Stimulated activated CD8-positive, alpha-beta memory T cell treated with anti-CD3 and anti-CD28 coated beads, Interleukin-7, amount 100 ng/mL, for 4 hours (primary cell): Measurements from ENCODE around the gene ZNF829.

Experiments
- DNase-seq, 2 donors: peaks; one replicate each; pipeline ENCODE4 v3.0.0-alpha.2; 2020; ENCODE audit warnings: low read depth in 2 of 2

Gene ZNF829

DNA sequence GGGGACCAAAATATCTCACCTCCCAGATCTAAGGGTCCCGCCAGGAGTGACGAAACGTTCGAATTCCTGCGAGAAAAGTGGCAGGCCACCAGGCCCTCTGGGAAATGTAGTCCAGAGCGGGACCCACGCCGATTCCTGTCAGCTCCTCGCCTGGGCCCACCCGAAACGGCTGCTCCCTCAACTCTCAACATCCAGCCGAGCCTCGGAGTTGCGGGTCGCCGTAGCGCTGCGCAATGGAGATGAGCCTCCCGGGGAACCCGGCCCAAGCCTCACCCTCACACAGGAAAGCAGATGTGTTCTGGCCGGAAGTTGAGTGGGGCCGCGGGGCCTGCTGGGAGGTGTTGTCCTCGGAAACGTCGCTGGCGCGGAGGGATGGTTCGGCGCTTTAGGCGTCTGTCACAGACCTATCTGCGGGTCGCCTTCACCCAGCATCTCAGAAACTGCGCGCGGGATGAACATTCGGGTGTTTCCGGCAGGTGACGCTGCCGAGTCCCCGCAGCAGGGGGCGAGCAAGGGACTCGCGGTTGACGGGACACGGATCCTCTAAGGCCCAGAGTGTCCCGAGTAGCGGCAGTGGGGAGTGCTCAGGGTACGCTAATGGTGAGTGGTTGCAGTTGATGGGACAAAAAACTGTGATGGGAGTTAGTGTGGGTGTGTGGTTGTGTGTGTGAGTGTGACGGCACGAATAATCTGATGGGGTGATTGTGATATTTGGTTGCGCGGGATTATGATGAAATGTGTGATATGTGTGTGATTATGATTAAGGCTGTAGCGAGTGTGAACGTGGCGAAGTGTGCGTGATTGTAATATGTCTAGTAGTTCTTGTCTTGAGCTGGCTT lies at the start of gene ZNF829, which contains the start of gene ZNF568:
Gene ZNF829 (minus strand): TSS at position 300 of the 839 bp plus-strand sequence. CDS start 1,124 bp downstream, outside the sequence.
Gene ZNF568 (plus strand): TSS at position 341 of the 839 bp plus-strand sequence. CDS start 6,439 bp downstream, outside the sequence.
- peak; percentile 87 for DNase-seq

DNA sequence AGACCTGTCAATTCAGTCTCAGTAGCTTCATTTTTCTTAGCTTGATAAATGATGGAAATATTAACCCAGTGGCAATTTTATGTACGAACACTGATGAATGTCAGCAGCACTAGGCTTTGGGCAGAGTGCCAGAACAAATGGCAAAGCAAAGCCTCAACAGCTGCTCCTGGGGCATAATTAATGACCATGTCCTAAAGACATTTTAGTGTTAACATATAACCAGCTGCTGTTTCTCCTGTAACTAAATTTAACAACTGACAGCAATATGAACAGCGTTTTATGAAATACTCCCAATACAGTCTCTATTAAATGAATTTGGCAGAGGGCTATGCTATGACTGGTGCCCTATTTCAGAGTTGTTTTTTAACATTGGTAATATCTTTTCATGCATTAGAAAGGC lies 47.2 kb upstream of the ZNF829 start:
- no peak for DNase-seq

DNA sequence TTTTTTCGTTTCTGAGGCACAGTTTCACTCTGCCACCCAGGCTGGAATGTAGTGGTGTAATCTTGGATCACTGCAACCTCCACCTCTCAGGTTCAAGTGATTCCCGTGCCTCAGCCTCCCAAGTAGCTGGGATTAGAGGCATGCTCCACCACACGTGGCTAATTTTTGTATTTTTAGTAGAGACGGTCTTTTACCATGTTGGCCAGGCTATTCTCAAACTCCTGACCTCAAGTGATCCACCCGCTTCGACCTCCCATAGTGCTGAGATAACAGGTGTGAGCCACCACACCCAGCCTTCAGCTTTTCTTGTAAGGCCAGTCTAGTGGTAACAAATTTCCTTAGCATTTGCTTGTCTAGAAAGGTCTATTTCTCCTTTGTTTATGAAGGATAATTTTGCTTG lies 46.3 kb upstream of the ZNF829 start:
- DNase-seq = no peak

DNA sequence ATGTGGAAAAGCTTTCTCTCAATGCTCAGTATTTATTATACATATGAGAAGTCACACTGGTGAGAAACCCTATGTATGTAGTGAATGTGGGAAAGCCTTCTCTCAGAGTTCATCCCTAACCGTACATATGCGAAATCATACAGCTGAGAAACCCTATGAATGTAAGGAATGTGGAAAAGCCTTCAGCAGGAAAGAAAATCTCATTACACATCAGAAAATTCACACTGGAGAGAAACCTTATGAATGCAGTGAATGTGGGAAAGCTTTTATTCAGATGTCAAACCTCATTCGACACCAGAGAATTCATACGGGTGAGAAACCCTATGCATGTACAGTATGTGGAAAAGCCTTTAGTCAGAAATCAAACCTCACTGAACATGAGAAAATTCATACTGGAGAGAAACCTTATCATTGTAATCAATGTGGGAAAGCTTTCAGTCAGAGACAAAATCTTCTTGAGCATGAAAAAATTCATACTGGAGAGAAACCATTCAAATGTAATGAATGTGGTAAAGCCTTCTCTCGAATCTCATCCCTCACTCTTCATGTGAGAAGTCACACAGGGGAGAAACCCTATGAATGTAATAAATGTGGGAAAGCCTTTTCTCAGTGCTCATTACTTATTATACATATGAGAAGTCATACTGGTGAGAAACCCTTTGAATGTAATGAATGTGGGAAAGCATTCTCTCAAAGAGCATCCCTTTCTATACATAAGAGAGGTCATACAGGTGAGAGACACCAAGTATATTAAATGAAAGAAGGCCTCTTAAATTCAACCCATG lies 34.4 kb upstream of the ZNF829 start:
- DNase-seq = no peak

DNA sequence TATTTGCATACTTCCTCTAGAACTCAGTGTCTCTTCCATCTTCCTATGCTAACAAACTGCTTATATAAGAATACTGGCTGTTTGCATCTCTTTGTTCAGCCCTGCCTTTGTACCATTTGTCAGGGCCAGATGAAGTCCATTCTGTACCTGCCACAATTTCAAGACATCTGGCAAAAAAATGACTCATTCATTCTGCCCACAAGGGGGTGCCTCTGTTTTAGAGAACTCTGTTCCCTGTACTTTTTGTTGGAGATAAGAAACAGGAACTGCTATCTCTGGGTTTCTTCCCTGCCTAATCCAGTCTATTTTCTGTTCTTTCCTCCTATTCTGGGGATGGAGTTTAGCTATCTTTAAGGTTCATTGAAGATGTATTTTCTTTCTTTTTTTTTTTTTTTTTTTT lies 23.1 kb upstream of the ZNF829 start:
- no peak for DNase-seq

DNA sequence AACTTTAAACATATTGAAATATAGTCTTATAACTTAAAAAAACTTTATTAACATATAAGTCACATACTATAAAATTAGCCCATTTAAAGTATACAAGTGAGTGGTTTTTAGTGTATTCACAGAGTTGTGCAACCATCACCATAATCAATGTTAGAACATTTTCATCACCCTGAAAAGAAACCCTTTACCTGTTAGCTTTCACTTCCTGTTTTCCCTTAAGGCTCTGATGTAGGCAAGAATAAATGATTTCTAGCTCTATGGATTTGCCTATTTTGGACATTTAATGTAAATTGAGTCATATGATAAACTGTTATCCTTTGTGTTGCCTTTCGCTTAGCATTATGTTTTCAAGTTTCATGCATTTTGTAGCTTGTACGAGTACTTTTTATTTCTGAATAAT lies 15.6 kb upstream of the ZNF829 start:
- no peak for DNase-seq

DNA sequence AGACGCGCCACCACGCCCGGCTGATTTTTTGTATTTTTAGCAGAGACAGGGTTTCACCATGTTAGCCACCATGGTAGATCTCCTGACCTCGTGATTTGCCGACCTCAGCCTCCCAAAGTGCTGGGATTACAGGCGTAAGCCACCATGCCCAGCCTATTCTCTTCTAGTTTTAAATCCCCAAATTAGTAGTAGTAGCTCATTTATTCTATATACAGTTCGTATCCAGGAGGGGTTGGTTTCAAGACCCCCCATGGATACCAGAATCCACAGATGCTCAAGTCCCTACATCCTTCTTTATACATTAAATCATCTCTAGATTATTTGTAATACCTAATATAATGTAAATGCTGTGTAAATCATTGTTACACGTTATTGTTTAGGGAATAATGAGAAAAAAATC lies 2.0 kb upstream of the ZNF829 start:
- no peak for DNase-seq

DNA sequence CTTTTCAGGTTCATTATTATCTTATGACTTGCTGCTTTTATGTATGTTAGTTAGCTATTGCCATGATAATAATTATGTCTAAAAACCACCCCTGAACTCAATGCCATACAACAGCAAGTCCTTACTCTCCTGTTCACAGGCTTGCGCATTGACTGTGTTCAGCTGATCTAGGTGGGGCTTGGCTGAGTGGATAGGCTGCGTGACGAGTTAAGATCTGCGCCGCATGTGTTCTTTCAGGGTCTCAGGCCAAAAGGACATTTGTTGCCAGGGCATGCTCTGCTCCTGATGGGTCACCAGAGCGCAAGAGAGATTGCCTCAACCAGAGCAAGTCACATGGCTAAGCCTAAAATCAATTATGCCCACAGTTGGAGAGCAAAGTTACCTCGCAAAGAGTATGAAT lies 900 bp upstream of the ZNF829 start:
- DNase-seq = no peak

DNA sequence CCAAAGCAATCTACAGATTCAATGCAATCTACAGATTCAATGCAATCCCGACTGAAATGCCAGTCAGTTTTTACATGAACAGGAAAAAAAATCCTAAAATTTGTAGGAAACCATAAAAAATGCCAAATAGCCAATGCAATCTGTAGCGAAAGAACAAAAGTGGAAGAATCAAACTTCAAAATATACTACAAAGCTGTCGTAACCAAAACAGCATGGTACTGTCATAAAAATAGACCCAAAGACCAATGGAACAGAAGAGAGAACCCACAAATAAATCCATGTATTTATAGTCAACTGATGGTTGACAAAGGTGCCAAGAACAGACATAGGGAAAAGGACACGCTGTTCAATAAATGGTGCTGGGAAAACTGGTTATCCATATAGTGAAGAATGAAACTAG lies 17.7 kb downstream of the ZNF829 start:
- no peak for DNase-seq

DNA sequence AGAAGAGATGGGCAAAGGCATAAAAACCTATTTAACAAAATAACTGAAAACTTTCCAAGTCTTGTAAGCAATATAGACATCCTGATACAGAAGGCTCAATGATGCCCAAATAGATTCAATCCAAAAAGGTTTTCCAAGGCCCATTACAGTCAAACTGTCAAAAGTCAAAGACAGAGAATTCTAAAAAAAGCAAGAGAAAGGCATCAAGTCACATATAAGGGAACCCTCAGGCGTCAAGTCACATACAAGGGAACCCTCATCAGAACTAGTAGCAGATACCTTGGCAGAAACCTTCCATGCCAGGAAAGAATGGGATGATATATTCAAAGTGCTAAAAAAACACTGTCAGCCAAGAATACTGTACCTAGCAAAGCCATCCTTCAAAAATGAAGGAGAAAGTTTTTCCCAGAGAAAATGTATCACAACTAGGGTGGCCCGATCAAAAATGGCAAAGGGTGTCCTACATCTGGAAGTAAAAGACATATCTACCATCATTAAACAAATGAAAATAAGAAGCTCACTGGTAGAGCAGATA lies 21.2 kb downstream of the ZNF829 start:
- DNase-seq = no peak

DNA sequence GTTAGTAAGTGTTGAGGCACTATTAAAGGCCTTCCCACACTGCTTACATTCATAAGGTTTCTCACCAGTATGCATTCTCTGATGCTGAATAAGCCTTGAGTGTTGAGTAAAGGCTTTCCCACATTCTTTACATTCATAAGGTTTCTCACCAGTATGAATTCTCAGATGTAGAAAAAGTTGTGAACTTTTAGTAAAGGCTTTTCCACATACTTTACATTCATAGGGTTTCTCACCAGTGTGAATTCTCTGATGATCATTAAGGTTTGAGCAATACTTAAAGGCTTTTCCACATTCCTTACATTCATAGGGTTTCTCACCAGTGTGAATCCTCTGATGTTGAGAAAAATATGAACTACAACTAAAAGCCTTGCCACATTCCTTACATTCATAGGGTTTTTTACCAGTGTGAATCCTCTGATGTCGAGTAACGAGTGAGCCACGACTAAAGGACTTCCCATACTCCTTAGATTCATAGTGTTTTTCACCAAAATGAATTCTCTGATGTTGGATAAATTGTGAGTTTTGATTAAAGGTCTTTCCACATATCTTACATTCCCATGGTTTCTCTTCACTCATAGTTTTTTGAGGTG lies 24.2 kb downstream of the ZNF829 start:
- no peak for DNase-seq

DNA sequence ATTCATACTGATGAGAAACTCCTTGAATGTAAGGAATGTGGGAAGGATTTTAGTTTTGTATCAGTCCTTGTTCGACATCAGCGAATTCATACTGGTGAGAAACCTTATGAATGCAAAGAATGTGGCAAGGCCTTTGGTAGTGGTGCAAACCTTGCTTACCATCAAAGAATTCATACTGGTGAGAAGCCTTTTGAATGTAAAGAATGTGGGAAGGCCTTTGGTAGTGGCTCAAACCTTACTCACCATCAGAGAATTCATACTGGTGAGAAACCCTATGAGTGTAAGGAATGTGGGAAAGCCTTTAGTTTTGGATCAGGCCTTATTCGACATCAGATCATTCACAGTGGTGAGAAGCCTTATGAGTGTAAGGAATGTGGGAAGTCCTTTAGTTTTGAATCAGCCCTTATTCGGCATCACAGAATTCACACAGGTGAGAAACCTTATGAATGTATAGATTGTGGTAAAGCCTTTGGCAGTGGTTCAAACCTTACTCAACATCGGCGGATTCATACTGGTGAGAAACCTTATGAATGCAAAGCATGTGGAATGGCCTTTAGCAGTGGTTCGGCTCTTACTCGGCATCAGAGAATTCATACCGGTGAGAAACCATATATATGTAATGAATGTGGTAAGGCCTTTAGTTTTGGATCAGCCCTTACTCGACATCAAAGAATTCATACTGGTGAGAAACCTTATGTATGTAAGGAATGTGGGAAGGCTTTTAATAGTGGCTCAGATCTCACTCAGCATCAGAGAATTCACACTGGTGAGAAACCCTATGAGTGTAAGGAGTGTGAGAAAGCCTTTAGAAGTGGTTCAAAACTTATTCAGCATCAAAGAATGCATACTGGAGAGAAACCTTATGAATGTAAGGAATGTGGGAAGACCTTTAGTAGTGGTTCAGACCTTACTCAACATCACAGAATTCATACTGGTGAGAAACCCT lies 38.8 kb downstream of the ZNF829 start:
- DNase-seq = no peak

DNA sequence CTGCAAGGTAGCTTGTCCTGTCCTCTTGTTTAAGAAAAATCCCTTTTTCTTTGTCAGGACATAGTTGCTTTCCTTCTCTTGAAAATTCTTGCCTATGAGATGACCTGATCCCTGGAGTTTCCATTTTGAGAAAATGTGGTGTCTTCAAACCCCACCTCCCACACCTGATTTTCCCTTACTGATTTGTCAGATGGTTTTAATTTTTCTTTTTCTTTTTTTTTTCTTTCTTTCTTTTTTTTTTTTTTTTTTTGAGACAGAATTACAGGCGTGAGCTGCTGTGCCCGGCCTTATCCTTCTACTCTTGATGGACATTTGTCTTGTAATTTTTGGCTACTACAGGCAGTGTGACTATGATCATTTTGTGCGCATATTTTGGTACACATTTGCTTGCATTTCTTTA lies 64.2 kb downstream of the ZNF829 start:
- no peak for DNase-seq

DNA sequence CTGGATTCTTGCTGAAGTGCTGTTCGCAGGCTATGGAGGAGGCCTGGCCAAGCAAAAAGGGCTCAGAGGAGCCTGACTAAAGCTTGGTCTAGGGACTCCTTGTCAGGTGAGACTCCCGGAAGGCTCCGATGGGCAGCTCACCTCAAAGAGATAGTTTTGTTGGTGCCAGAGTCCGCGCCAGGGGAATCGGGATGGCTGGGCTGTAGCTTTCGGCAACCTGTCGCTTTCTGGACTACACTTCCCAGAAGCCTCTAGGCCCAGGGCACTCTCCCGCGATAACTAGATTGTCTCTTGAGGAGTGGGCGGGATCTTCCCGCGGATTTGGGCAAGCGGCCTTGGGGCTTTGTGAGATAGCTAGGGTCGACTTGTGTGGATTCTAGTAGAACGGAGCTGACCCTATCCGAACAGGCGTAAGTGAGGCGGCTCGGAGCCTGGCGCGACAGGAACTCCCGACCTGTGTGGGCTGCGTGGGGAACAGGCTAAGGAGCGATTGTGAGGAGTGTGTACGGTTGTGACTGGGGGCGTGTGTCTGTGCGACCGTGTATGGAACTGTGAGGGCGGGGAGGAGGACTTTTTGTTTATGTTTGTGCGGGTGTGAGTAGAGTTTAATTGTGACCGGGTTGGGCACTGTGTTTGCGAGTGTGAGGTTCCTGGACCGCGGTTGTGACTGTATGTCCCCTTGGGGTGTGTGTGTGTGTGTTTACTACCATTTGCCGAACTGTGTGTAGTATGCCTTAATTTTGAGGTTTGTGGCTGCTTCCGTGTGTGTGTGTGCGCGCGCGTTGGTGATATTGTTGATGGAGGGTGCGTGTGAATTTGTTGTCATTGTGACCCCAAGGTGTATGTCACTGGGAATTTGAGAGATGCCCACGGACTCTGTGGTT lies 65.3 kb downstream of the ZNF829 start, which contains the start of gene ZNF345:
Gene ZNF345 (plus strand): TSS at position 318 of the 884 bp plus-strand sequence. CDS start 25,955 bp downstream, outside the sequence.
- DNase-seq = peak; percentile 77 to 79

DNA sequence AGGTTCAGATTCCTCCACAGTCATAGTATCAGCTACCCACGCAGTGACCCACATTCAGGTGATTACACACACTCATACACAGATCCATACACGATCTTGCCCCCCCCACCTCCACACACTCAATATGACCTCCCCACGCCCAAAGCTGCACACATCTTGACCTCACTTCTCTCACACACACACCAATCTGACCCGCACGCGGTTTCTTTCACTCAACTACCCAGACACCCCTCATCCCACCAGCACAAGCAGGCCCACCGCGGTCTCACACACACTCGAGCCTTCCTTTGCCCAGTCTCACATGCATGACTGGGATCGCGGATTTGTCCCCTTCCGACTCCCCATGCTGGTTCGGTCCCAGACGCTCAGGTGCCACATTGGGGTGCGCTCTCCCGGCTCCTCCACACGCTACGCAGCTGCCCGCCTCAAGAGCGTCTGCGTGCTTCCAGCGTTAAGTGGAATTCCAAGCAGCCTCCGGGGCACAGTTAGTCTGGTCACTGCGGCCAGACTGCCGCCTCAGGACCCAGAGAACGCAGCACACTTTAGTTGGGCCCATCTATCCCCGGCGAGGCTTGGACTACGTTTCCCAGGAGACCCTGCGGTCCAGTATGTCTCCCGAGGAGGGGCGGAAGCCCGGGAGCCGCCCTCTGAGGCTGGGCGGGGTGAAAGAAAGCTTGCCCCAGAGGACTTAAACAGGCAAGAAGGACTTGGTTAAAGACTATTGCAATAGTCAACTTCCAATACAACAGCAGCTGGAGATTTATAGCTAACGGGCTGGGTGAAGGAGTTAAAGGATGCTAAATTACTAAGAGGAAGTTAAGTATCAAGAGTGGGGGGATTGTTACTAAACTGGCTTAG lies 66.2 kb downstream of the ZNF829 start:
- peak; percentile 83 to 88 for DNase-seq

DNA sequence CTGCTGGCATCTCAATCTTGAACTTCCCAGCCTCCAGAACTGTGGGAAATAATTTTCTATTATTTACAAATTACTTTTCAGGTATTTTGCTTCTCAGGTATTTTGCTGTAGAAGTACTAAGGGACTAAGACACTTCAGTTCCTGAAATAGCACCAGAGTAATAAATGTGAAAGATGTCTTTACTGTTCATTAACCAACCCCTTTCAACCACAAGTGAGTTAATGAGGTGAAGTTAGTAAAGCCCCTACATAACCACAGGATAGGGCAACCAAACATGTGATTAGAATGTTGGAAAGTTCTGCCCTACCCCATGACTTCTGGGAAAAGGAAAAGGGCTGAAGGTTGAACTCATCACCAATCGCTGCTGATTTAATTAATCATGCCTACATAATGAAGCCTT lies 68.1 kb downstream of the ZNF829 start:
- no peak for DNase-seq

DNA sequence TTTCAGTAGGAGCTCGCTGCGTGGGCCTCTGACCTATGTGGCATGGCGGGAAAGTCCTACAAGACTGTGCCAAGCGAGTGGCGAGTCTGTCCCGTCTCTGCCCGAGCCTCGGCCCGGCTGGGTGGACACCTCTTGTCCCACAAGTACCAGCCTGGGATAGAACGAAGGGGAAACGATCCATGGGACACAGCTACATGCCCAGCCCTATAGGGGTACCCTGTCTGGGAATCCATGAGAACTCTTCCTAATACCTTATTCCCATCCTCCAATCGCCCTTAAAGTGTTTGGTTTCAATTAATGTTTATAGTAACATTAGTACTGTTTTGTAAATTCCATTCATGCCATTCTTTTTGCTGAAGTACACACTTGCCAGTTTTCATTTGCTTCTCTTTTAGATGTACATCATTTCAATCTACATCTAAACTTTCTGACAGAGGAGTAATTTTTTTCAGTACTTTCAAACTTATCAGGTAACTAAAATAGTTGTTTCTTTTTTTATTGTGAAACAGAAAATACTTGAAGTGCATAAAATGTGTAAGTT lies 77.2 kb downstream of the ZNF829 start:
- DNase-seq = no peak
